ENCODE results near the gene FAM131C. TPM values are rescaled to one million over a fixed set of nuclear protein-coding genes. Genes with fewer than 3 reads are reported as not detected.

FAM131C gene
- 0.15 and 1.6 TPM in 2 replicates for total RNA-seq

DNA sequence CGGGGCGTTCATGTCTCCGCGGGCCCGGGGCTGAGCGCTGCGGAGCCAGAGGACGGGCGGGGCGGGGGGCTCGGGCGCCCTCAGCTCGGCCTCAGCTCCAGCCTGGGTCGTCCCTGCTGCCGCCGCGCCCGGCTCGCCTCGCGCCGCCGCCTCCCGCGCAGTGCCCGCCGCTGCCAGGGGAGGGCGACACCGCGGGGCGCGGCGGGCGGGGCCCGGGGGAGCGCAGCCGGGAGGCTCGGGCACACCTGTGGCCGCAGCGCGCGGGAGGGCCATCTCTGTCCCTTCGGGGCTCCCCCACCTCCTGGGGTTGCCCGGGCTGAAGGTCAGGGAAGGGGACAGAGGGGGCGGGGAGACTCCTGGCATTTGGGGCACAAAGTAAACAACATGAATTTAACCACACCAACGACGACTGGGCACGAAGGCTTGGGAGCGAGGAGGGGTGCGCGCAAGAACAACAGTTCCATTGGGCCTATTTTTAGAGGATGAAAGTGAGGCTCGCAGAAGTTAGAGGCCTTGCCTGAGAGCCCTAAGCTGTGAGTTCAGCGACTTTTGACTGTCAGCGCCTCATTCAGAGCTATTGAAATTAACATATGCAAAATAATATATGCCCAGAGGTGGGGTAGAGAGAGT lies at the start of gene FAM131C:
Gene FAM131C (minus strand): TSS at position 162 of the 630 bp plus-strand sequence. CDS start 209 bp downstream, outside the sequence.

DNA sequence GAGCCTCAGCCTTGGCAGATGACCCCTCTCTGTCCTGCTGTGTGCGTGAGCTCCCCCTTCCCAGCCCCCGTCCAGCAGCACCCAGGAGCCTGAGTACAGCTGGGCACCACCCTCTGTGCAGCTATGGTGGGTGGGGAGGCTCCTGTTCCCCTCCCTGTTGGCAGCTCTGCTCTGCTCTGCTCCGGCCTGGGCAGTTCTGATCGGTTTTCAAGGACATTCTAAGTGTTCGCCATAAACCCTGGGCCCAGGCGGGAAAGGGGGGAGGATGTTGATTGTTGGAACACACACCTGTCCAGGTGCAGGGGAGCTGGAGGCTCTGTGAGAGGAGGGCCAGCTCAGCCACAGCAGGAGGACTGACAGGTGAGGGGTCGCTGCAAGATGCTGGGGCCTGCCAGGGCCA lies 29.9 kb downstream of the FAM131C start, which contains the start of gene CLCNKB:
Gene CLCNKB (plus strand): TSS at position 262 of the 400 bp plus-strand sequence. CDS start 711 bp downstream, outside the sequence.

DNA sequence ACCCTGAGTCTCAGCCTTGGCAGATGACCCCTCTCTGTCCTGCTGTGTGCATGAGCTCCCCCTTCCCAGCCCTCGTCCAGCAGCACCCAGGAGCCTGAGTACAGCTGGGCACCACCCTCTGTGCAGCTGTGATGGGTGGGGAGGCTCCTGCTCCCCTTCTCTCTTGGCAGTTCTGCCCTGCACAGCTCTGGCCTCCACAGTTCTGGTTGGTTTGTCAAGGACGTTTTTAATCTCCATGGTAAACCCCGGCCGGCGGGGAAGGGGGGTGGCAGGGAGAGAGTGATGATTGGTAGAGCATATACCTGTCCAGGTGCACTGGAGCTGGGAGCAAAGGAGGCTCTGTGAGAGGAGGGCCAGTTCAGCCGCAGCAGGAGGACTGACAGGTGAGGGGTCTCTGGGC lies 51.8 kb downstream of the FAM131C start, which contains the start of gene CLCNKA:
Gene CLCNKA (plus strand): TSS at position 356 of the 400 bp plus-strand sequence. CDS start 584 bp downstream, outside the sequence.

GRCh38 chr1:16017461-16018303 lies 55.8 kb downstream of the FAM131C start, which contains the start of gene HSPB7:
HSPB7 (minus strand) TSS chr1:16018043; CDS start chr1:16017963, 80 bp downstream.

Other genes starting within 250 kb of the FAM131C start
- gene SPEN, start 225.9 kb downstream of the FAM131C start, total RNA-seq, result 14.5 and 14.8 TPM in 2 replicates
- 18.4 and 24.5 TPM in 2 replicates for gene ZBTB17, start 97.5 kb downstream of the FAM131C start, total RNA-seq
- gene SRARP, start 69.4 kb downstream of the FAM131C start, total RNA-seq, result not detected in 2 replicates
- not detected in 2 replicates for gene HSPB7, start 55.6 kb downstream of the FAM131C start, total RNA-seq
- gene CLCNKA, start 51.6 kb downstream of the FAM131C start, total RNA-seq, result not detected in 2 replicates
- not detected in 2 replicates for gene CLCNKB, start 29.9 kb downstream of the FAM131C start, total RNA-seq
- gene EPHA2, start 82.4 kb upstream of the FAM131C start, total RNA-seq, result 110 and 129 TPM in 2 replicates
- gene ARHGEF19, start 139.0 kb upstream of the FAM131C start, total RNA-seq, result 3.3 and 4.9 TPM in 2 replicates
- 4.7 and 7.7 TPM in 2 replicates for gene CPLANE2, start 163.5 kb upstream of the FAM131C start, total RNA-seq

Data from hair follicular keratinocyte (primary cell).